Thyroid gland (tissue), 4 donors: ENCODE results near the gene FOXN1. TPM values are rescaled to one million over a fixed set of nuclear protein-coding genes. Genes with fewer than 3 reads are reported as not detected.

Experiments used
- DNase-seq, 2 donors: peaks; one replicate each; pipeline ENCODE4 v3.0.0-alpha.2; 2019
- H3K27ac ChIP-seq, 3 donors: fragments of 200-600 bp; sonication (generic); 1 replicate in 2 of 3; 2 replicates in 1 of 3; pipeline ENCODE4 v1.5.1; 2016 to 2019; ENCODE audit warnings: mild to moderate bottlenecking in 1 of 3, moderate library complexity in 1 of 3
- H3K27me3 ChIP-seq: fragments of 200-600 bp; sonication (generic); one replicate; pipeline ENCODE4 v1.5.1; 2019
- H3K36me3 ChIP-seq, 2 donors: fragments of 200-600 bp; sonication (generic); one replicate each; pipeline ENCODE4 v1.5.1; 2016 to 2019
- H3K4me1 ChIP-seq, 2 donors: fragments of 200-600 bp; sonication (generic); one replicate each; pipeline ENCODE4 v1.5.1; 2017 to 2019
- H3K4me3 ChIP-seq, 3 donors: fragments of 200-600 bp; sonication (generic); replicated peaks in 1 of 3; 1 replicate in 2 of 3; 2 replicates in 1 of 3; pipeline ENCODE4 v1.5.1; 2016; ENCODE audit warnings: mild to moderate bottlenecking in 1 of 3
- H3K9me3 ChIP-seq: fragments of 200-600 bp; sonication (generic); one replicate; pipeline ENCODE4 v1.5.1; 2017
- POLR2A ChIP-seq, 2 donors: fragments of 450-650 bp; IDR thresholded peaks; one replicate each; pipeline ENCODE4 v1.6.1; 2017; ENCODE audit warnings: antibody characterized with exemption in 2 of 2, mild to moderate bottlenecking in 2 of 2, moderate library complexity in 1 of 2
- WGBS, 2 donors: methylation state at CpG; one replicate each; pipeline ENCODE4 v1.1.5; 2017; 5-methylcytosine and 5-hydroxymethylcytosine counted together
- intact Hi-C: fragments of 100-400 bp; cut with DNase I; formaldehyde crosslinking; loops from one replicate; pipeline ENCODE4 v1.15.1; 2023
- total RNA-seq, 4 donors: library from RNA; depleted of rRNA; stranded (reverse); fragments of >200 nt; gene quantifications; one replicate each; pipeline ENCODE4 v1.2.3, GENCODE V29; 2016
- TF ChIP-seq, protein P1 (sequence below), 6 experiments: fragments of 200-600 bp in 3 of 6; fragments of 450-650 bp in 3 of 6; sonication (generic) in 3 of 6; IDR thresholded peaks; one replicate each; pipeline ENCODE4 v1.5.1; 2016 to 2019; ENCODE audit warnings: antibody characterized with exemption in 6 of 6, mild to moderate bottlenecking in 2 of 6, inconsistent platforms in 1 of 6, moderate library complexity in 1 of 6

The FOXN1 gene
- total RNA-seq, 4 donors from 2014 or later: 0.34 TPM; not detected in 3

GRCh38 chr17:28576758-28577465 is 70.8 kb downstream of the FOXN1 start, which contains the start of gene ALDOC:
Gene ALDOC (minus strand): TSS chr17:28576895. CDS start chr17:28575532, 1,363 bp downstream.
- peak in 1 of 2 donors; percentile 71 for TF ChIP-seq POLR2A (IDR thresholded peaks at IDR 0.05)
- TF ChIP-seq, protein P1, sequence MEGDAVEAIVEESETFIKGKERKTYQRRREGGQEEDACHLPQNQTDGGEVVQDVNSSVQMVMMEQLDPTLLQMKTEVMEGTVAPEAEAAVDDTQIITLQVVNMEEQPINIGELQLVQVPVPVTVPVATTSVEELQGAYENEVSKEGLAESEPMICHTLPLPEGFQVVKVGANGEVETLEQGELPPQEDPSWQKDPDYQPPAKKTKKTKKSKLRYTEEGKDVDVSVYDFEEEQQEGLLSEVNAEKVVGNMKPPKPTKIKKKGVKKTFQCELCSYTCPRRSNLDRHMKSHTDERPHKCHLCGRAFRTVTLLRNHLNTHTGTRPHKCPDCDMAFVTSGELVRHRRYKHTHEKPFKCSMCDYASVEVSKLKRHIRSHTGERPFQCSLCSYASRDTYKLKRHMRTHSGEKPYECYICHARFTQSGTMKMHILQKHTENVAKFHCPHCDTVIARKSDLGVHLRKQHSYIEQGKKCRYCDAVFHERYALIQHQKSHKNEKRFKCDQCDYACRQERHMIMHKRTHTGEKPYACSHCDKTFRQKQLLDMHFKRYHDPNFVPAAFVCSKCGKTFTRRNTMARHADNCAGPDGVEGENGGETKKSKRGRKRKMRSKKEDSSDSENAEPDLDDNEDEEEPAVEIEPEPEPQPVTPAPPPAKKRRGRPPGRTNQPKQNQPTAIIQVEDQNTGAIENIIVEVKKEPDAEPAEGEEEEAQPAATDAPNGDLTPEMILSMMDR (IDR thresholded peaks at IDR 0.05): no peak
- intact Hi-C loops: no loop called here
- Histone ChIP-seq H3K4me1 (peaks cover 6 to 10% of the 10 kb centered on the region in 2 donors), H3K9me3 (no peaks in the 10 kb centered on the region), H3K36me3 (no peaks in the 10 kb centered on the region), H3K4me3 (no peak within 1 kb of the TSS), H3K27me3 (no peaks in the 10 kb centered on the region), H3K27ac (no peak within 1 kb of the TSS)
- peak; percentile 94 to 96 for DNase-seq
- 24 to 35% methylated on average over 12 to 17 of the region's 26 CpGs for WGBS, 2 donors

GRCh38 chr17:28577466-28577824 is 71.3 kb downstream of the FOXN1 start:
- WGBS, 2 donors: 93 to 97% methylated on average over 3 of the region's 3 CpGs
- intact Hi-C loops: no loop called here
- no peaks in the 10 kb centered on the region for H3K36me3 ChIP-seq
- no peaks in the 10 kb centered on the region for H3K27me3 ChIP-seq
- no peak overlapping the region for H3K4me3 ChIP-seq
- no peak overlapping the region for H3K27ac ChIP-seq
- no peaks in the 10 kb centered on the region for H3K9me3 ChIP-seq
- peaks cover under 1 to 4% of the 10 kb centered on the region in 2 donors for H3K4me1 ChIP-seq
- no peak for TF ChIP-seq POLR2A (IDR thresholded peaks at IDR 0.05)
- TF ChIP-seq, protein P1 (IDR thresholded peaks at IDR 0.05): no peak
- no peak for DNase-seq

- intact Hi-C loops: no loop called here
- no peak for DNase-seq
- WGBS, 2 donors: 97 to 98% methylated on average over 8 of the region's 8 CpGs
- Histone ChIP-seq H3K36me3 (peaks cover 0 to 4% of the 10 kb centered on the region in 2 donors), H3K27ac (no peak overlapping the region), H3K9me3 (no peaks in the 10 kb centered on the region), H3K4me3 (no peak overlapping the region), H3K27me3 (no peaks in the 10 kb centered on the region), H3K4me1 (peaks cover 0 to 3% of the 10 kb centered on the region in 2 donors)
- no peak for TF ChIP-seq POLR2A (IDR thresholded peaks at IDR 0.05)
- TF ChIP-seq, protein P1 (IDR thresholded peaks at IDR 0.05): no peak
These were observed 72.4 kb downstream of the FOXN1 start for GRCh38 chr17:28578246-28579195.

GRCh38 chr17:28579526-28579925 is 73.4 kb downstream of the FOXN1 start:
- DNase-seq: no peak
- no peak overlapping the region for H3K27ac ChIP-seq
- TF ChIP-seq, protein P1 (IDR thresholded peaks at IDR 0.05): no peak
- no peak for TF ChIP-seq POLR2A (IDR thresholded peaks at IDR 0.05)
- H3K9me3 ChIP-seq: no peaks in the 10 kb centered on the region
- no peaks in the 10 kb centered on the region for H3K27me3 ChIP-seq
- intact Hi-C loops: no loop called here
- peaks cover 0 to 3% of the 10 kb centered on the region in 2 donors for H3K4me1 ChIP-seq
- 73 to 88% methylated on average over 4 of the region's 4 CpGs for WGBS, 2 donors
- peaks cover 0 to 9% of the 10 kb centered on the region in 2 donors for H3K36me3 ChIP-seq
- H3K4me3 ChIP-seq: no peak overlapping the region
